Measurements from ENCODE around the gene GPATCH1. TPM values are rescaled to one million over a fixed set of nuclear protein-coding genes. Genes with fewer than 3 reads are reported as not detected.

GPATCH1 gene
- total RNA-seq, 1 experiment from 2014 or later: 16.1 TPM

DNA sequence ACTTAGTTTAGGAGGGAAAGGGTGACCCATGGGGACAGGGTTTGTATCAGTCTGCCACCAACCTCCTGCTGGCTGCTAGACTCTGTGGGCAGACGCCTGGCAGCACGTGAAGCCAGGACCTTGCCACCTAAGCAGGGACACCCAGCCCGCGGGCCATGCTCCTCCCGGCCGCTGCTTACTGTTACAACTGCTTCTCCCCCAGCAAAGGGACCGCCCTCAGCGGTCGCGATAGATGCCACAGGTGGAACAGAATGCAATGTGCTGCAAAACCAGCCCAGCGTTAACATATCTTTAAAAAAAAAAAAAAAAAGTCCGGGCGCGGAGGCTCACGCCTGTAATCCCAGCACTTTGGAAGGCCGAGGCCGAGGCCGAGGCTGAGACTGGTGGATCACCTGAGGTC lies 14.4 kb upstream of the GPATCH1 start:
- no peaks in the 10 kb centered on the region for H3K9me3 ChIP-seq
- no peak overlapping the region for H3K27ac Mint-ChIP-seq (ENCODE audit: unreplicated experiment)
- H3K36me3 Mint-ChIP-seq (ENCODE audit: insufficient read depth, unreplicated experiment): peaks cover 22% of the 10 kb centered on the region
- ChIA-PET POLR2A (no interaction called here), CTCF (no interaction called here)
- no TSS peak for BruUV-seq (replicated peaks)
- H3K4me1 ChIP-seq: peaks cover 31% of the 10 kb centered on the region
- peak overlapping the region; percentile 21 for H3K4me3 Mint-ChIP-seq (ENCODE audit: unreplicated experiment)
- peaks cover 1% of the 10 kb centered on the region; the same call in 1 of the 2 replicates for H3K36me3 ChIP-seq (ENCODE audit: control insufficient read depth, insufficient read depth, low read length)
- no peak overlapping the region for H3K4me3 ChIP-seq (ENCODE audit: low read depth, low read length)
- no peaks in the 10 kb centered on the region for H3K9me3 Mint-ChIP-seq (ENCODE audit: unreplicated experiment)
- H3K27me3 ChIP-seq (replicated peaks; ENCODE audit: control insufficient read depth, insufficient read depth, low read length): no peaks in the 10 kb centered on the region
- TF ChIP-seq, protein P1, sequence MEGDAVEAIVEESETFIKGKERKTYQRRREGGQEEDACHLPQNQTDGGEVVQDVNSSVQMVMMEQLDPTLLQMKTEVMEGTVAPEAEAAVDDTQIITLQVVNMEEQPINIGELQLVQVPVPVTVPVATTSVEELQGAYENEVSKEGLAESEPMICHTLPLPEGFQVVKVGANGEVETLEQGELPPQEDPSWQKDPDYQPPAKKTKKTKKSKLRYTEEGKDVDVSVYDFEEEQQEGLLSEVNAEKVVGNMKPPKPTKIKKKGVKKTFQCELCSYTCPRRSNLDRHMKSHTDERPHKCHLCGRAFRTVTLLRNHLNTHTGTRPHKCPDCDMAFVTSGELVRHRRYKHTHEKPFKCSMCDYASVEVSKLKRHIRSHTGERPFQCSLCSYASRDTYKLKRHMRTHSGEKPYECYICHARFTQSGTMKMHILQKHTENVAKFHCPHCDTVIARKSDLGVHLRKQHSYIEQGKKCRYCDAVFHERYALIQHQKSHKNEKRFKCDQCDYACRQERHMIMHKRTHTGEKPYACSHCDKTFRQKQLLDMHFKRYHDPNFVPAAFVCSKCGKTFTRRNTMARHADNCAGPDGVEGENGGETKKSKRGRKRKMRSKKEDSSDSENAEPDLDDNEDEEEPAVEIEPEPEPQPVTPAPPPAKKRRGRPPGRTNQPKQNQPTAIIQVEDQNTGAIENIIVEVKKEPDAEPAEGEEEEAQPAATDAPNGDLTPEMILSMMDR (IDR thresholded peaks at IDR 0.05; ENCODE audit: insufficient read depth in 1 of 2, low read depth in 1 of 2, low read length in 1 of 2, severe bottlenecking in 1 of 2, unreplicated experiment in 1 of 2): no peak
- H3K4me1 Mint-ChIP-seq (ENCODE audit: low read depth, unreplicated experiment): peaks cover 7% of the 10 kb centered on the region
- H3K27me3 Mint-ChIP-seq (ENCODE audit: insufficient read depth, unreplicated experiment): no peaks in the 10 kb centered on the region
- intact Hi-C loops (cut with micrococcal nuclease; ENCODE audit: unreplicated experiment): no loop called here
- no peak for DNase-seq

DNA sequence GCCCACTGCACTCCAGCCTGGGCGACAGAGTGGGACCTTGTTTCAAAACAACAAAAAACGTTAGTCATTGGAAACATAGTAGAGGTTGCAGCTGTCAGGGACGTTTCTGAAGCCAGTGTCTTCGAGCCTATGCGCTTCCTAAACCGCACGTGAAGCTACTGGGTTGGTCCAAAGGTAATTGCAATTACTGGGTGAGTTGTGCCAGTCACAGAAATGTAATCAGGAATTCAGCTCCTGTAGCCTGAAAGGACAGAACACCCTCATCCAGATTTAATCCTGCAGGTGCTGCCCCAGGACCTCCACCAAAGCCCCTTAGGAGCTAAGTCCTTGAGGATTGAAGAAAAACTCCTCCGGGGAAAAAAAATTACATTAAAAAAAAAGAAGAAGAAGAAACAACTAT lies 13.9 kb upstream of the GPATCH1 start:
- no peaks in the 10 kb centered on the region for H3K9me3 ChIP-seq
- H3K36me3 ChIP-seq (ENCODE audit: control insufficient read depth, insufficient read depth, low read length): peaks cover 1% of the 10 kb centered on the region; the same call in 1 of the 2 replicates
- Mint-ChIP-seq H3K4me1 (ENCODE audit: low read depth, unreplicated experiment) (peaks cover 11% of the 10 kb centered on the region), H3K27ac (ENCODE audit: unreplicated experiment) (no peak overlapping the region), H3K4me3 (ENCODE audit: unreplicated experiment) (no peak overlapping the region), H3K27me3 (ENCODE audit: insufficient read depth, unreplicated experiment) (no peaks in the 10 kb centered on the region), H3K36me3 (ENCODE audit: insufficient read depth, unreplicated experiment) (peaks cover 18% of the 10 kb centered on the region), H3K9me3 (ENCODE audit: unreplicated experiment) (no peaks in the 10 kb centered on the region)
- intact Hi-C loops (cut with micrococcal nuclease; ENCODE audit: unreplicated experiment): no loop called here
- POLR2A ChIA-PET: no interaction called here
- H3K27me3 ChIP-seq (replicated peaks; ENCODE audit: control insufficient read depth, insufficient read depth, low read length): no peaks in the 10 kb centered on the region
- TF ChIP-seq, protein P1 (IDR thresholded peaks at IDR 0.05; ENCODE audit: insufficient read depth in 1 of 2, low read depth in 1 of 2, low read length in 1 of 2, severe bottlenecking in 1 of 2, unreplicated experiment in 1 of 2): no peak
- H3K4me1 ChIP-seq: peaks cover 25% of the 10 kb centered on the region
- no peak for DNase-seq
- H3K4me3 ChIP-seq (ENCODE audit: low read depth, low read length): no peak overlapping the region
- CTCF ChIA-PET: no interaction called here
- no TSS peak for BruUV-seq (replicated peaks)

GRCh38 chr19:33071887-33072286 lies 9.1 kb upstream of the GPATCH1 start:
- Mint-ChIP-seq H3K9me3 (ENCODE audit: unreplicated experiment) (no peaks in the 10 kb centered on the region), H3K27me3 (ENCODE audit: insufficient read depth, unreplicated experiment) (no peaks in the 10 kb centered on the region), H3K36me3 (ENCODE audit: insufficient read depth, unreplicated experiment) (no peaks in the 10 kb centered on the region), H3K4me1 (ENCODE audit: low read depth, unreplicated experiment) (peaks cover 4% of the 10 kb centered on the region), H3K4me3 (ENCODE audit: unreplicated experiment) (no peak overlapping the region), H3K27ac (ENCODE audit: unreplicated experiment) (no peak overlapping the region)
- H3K9me3 ChIP-seq: no peaks in the 10 kb centered on the region
- ChIA-PET POLR2A (interaction anchor here (0.9 kb wide), 1 partner anchor 12 kb away, joined by 3 read pairs; no protein-coding TSS in a partner anchor), CTCF (no interaction called here)
- DNase-seq: peak in 1 of 2 experiments; percentile 66
- no peaks in the 10 kb centered on the region for H3K27me3 ChIP-seq (replicated peaks; ENCODE audit: control insufficient read depth, insufficient read depth, low read length)
- no TSS peak for BruUV-seq (replicated peaks)
- H3K4me1 ChIP-seq: peaks cover 11% of the 10 kb centered on the region
- TF ChIP-seq, protein P1 (IDR thresholded peaks at IDR 0.05; ENCODE audit: insufficient read depth in 1 of 2, low read depth in 1 of 2, low read length in 1 of 2, severe bottlenecking in 1 of 2, unreplicated experiment in 1 of 2): no peak
- intact Hi-C loops (cut with micrococcal nuclease; ENCODE audit: unreplicated experiment): no loop called here
- no peaks in the 10 kb centered on the region for H3K36me3 ChIP-seq (ENCODE audit: control insufficient read depth, insufficient read depth, low read length)
- no peak overlapping the region for H3K4me3 ChIP-seq (ENCODE audit: low read depth, low read length)
